Neural progenitor cell (in vitro differentiated cells): ENCODE results near the gene ACCS.

Experiments used
- EZH2 ChIP-seq: fragments of 200-600 bp; sonication (generic); IDR thresholded peaks from 2 replicates; pipeline ENCODE4 v1.6.1; 2017; ENCODE audit warnings: antibody characterized with exemption, mild to moderate bottlenecking, moderate library complexity
- TF ChIP-seq, protein P1 (sequence below): fragments of 200-600 bp; sonication (generic); IDR thresholded peaks from 2 replicates; pipeline ENCODE4 v1.5.1; 2017; ENCODE audit warnings: antibody characterized with exemption, mild to moderate bottlenecking

DNA sequence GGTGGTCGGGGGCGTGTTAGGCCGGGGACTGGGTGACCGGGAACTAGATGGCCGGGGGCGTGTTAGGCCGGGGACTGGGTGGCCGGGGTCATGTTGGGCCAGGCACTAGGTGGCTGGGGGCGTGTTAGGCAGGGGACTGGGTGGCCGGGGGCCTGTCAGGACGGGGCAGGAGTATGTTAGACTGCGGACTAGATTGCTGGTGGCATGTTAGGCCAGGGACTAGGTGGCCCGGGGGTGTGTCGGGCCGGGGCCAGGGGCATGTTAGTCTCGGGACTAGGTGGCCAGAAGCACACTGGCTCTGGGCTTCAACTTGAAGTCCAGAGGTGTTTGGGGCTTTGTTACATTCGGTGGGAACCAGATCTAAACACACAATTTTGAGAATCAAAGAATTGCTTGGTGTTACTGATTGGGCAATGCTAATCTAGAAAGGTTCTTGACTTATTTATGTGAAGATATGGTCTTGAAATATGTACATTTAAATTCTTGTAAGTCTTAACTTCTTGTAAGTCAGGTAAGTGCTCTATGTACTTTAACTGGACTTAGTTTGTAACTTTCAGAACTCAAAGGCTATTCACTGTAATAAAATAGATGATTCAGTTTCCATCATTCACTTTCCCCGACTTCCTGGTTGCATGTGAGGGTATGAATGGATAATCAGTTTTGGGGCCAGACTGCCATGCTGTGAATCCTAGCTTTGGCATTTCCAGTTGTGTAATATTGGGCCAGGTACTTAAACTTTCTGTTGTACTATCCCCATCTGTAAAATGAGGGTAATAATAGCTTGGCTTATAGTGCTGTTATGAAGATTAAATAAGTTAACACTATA, 30.5 kb downstream of the ACCS start:
- TF ChIP-seq EZH2: no peak
- TF ChIP-seq, protein P1, sequence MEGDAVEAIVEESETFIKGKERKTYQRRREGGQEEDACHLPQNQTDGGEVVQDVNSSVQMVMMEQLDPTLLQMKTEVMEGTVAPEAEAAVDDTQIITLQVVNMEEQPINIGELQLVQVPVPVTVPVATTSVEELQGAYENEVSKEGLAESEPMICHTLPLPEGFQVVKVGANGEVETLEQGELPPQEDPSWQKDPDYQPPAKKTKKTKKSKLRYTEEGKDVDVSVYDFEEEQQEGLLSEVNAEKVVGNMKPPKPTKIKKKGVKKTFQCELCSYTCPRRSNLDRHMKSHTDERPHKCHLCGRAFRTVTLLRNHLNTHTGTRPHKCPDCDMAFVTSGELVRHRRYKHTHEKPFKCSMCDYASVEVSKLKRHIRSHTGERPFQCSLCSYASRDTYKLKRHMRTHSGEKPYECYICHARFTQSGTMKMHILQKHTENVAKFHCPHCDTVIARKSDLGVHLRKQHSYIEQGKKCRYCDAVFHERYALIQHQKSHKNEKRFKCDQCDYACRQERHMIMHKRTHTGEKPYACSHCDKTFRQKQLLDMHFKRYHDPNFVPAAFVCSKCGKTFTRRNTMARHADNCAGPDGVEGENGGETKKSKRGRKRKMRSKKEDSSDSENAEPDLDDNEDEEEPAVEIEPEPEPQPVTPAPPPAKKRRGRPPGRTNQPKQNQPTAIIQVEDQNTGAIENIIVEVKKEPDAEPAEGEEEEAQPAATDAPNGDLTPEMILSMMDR: no peak
